Left kidney (tissue), 2 donors: ENCODE results near the gene ARMC7. TPM values are rescaled to one million over a fixed set of nuclear protein-coding genes. Genes with fewer than 3 reads are reported as not detected.
"Not testable (repeated sequence)": the region's sequence is repeated elsewhere in the genome, so short reads cannot be mapped to it uniquely, and the experiment has no call there.

Source experiments
- DNase-seq: peaks from one replicate; pipeline ENCODE4 v3.0.0-alpha.2; 2013
- polyA plus RNA-seq: library from polyadenylated mRNA; unstranded; fragments of 120-200 nt; gene quantifications from one replicate; pipeline ENCODE4 v1.2.1, GENCODE V29; 2013; ENCODE audit not compliant: insufficient read length

ARMC7 gene
- polyA plus RNA-seq, 1 donor, result 14.0 TPM

- no peak for DNase-seq
Measured at GRCh38 chr17:75099881-75100595, 9.7 kb upstream of the ARMC7 start.

- DNase-seq, result no peak
Measured at GRCh38 chr17:75102385-75102821, 7.4 kb upstream of the ARMC7 start.

- DNase-seq, result no peak
Measured at GRCh38 chr17:75103601-75104554, 5.9 kb upstream of the ARMC7 start.

- DNase-seq, result no peak
Measured at GRCh38 chr17:75105126-75106080, 4.4 kb upstream of the ARMC7 start.

- no peak for DNase-seq
Measured at GRCh38 chr17:75108193-75108592, 1.6 kb upstream of the ARMC7 start.

- DNase-seq, result no peak
Measured at GRCh38 chr17:75109046-75109406, 743 bp upstream of the ARMC7 start.

- no peak for DNase-seq
Measured at GRCh38 chr17:75110234-75110937, 617 bp downstream of the ARMC7 start.

GRCh38 chr17:75111777-75112335 is 2.1 kb downstream of the ARMC7 start:
- DNase-seq, result no peak

GRCh38 chr17:75113798-75114551 is 4.2 kb downstream of the ARMC7 start:
- peak; percentile 92 for DNase-seq

GRCh38 chr17:75114552-75115314 is 5.0 kb downstream of the ARMC7 start:
- DNase-seq, result no peak

- no peak for DNase-seq
Measured at GRCh38 chr17:75115555-75115954, 5.8 kb downstream of the ARMC7 start.

GRCh38 chr17:75116737-75117136 is 7.0 kb downstream of the ARMC7 start:
- no peak for DNase-seq

- no peak for DNase-seq
Measured at GRCh38 chr17:75118307-75118706, 8.5 kb downstream of the ARMC7 start.

GRCh38 chr17:75124041-75124818 is 14.5 kb downstream of the ARMC7 start:
- DNase-seq, result no peak

- DNase-seq, result no peak
Measured at GRCh38 chr17:75124819-75125162, 15.0 kb downstream of the ARMC7 start.

- no peak for DNase-seq
Measured at GRCh38 chr17:75125984-75126383, 16.2 kb downstream of the ARMC7 start.

GRCh38 chr17:75126954-75127353 is 17.2 kb downstream of the ARMC7 start:
- DNase-seq, result no peak

GRCh38 chr17:75127936-75128335 is 18.2 kb downstream of the ARMC7 start:
- not testable (repeated sequence) for DNase-seq
